Cerebellar cortex (tissue), 1 donor: Measurements from ENCODE around the gene PITX2.
"Not testable (repeated sequence)": the region's sequence is repeated elsewhere in the genome, so short reads cannot be mapped to it uniquely, and the experiment has no call there.

ENCODE experiments used
- DNase-seq: peaks from one replicate; pipeline ENCODE4 v3.0.0-alpha.2; 2015; ENCODE audit warnings: low spot score

The PITX2 gene

DNA sequence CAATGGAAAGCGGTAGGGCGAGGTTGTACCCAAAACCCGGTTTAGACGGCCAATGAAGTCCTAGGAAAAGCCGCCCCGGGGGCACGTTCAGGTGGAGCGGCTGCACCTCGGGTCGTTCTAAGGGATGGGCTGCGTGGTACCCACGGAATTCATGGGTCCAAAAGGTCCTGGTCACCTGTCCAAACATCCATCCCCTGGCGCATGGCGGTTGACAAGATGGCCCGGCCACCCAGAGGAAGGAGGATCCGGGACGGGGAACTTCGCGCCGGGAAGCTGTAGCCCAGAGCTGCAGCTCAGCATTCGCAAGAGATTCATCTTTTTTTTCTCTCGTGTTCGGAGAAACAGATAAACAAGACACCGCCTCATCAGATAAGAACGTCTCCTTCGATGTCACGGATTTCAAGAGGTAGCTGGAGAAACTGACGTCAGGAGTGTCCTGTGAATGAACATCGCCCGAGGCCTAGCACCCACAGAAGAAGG lies 10.9 kb downstream of the PITX2 start:
- DNase-seq, result no peak

GRCh38 chr4:110610940-110611831 lies 11.7 kb downstream of the PITX2 start:
- no peak for DNase-seq

- DNase-seq, result no peak
Observed at GRCh38 chr4:110610620-110610939, 12.3 kb downstream of the PITX2 start.

GRCh38 chr4:110609044-110609750 lies 13.7 kb downstream of the PITX2 start:
- DNase-seq, result no peak

DNA sequence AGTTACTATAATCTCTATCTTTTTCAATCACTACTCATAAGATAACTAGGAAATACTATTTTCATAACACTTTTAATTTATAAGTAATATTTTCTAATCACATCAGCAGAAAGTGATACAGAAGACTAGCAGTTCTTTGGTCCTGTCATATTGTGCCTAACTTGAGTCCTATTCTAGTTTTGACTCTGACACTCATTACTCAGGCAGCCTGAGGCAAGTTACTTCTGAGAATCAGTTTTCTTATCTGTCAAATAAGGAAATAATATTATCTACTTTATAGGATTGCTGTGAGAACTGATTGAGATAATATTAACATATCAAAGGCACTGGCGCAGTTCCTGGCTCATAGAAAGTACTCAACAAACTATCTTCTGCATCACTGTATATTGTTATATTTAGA lies 17.8 kb downstream of the PITX2 start:
- no peak for DNase-seq

DNA sequence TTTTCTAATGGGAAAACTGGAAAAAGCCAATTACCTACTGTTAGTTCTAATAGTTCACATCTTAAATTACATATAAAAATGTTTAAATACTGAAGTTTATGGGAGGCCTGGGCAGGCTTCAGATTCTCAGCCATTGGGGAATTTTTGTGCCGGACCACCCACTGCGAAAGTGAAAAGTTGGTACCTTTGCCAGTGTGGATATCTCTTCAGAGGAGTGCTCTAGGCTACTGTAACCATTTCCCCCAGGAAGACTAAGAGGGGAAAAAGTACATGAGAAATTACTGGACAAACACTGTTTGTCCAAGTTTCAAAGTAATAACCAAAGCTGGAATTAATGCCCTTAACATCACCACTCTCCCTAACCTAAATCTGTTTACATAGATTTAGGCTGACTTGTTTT lies 20.8 kb downstream of the PITX2 start:
- no peak for DNase-seq

DNA sequence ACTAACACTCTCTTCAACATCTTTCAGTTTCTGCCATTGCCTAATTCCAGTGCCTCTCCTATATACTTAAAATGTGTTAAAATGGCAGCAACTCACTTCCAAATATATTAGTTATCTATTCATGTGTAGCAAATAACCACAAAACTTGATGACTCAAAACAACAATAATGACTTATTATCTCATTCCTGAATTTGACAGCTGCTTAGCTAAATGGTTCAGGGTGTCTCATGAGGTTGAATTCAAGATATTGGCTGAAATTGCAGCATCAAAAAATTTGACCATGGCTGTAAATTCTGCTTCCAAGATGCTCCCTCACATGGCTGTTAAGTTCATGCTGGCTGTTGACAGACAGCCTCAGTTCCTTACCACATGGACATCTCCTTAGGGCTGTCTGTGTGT lies 25.3 kb downstream of the PITX2 start:
- DNase-seq, result no peak

DNA sequence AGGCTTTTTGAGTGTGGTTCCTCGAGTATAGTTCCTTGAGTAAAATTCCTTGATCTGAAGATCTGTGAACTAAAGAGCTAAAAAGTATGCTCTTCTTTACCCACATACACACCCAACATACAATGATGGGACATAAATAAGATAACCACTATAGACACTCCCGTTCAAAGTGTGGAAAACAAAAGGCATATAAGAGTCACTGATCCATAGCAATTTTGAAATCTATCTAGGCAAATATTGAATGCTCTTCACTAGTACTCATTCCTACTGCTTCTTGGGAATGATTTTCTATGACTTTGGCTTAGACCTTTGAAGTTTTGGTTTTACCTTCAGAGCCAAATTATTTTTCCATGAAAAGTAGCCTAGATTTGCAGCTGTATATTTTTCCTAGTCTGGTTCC lies 26.4 kb downstream of the PITX2 start:
- no peak for DNase-seq

- DNase-seq, result no peak
Observed at GRCh38 chr4:110595583-110595982, 27.3 kb downstream of the PITX2 start.

- DNase-seq, result no peak
Observed at GRCh38 chr4:110589297-110589696, 33.6 kb downstream of the PITX2 start.

- no peak for DNase-seq
Observed at GRCh38 chr4:110587666-110588285, 35.1 kb downstream of the PITX2 start.

DNA sequence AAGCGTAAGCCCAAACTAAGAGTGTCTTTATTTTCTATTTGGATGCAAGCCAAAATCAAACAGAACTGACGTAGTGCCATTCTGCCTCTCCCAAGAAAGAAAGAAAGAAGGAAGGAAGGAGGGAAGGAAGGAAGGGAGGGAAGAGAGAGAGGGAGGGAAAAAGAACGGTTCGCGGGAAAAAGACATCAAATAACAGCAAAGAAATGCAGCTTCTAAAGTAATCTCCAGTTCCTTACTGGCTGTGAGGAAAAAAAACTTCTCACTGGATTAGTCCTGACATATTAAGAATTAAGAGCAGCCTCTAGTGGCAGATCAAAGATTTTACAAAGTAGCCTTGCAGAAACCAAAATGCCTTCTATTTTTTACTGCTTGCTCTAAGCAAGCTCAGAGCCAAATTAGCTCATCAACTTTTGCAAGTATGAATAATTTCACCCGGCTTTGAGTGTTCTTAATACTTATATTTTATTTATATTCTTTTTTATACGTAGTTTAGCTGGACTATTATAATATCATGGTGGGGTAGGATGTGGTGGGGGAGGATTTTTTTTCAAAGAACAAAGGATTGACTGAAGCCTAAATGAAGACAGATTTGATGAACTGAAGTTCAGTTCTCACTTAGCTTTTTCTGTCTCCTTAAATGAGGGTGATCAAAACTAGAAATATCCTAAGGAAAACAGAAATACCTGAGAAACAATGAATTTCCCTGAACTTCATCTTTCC lies 36.6 kb downstream of the PITX2 start:
- peak; percentile 10 for DNase-seq

- not testable (repeated sequence) for DNase-seq
Observed at GRCh38 chr4:110576696-110577095, 46.2 kb downstream of the PITX2 start.
